K562 (cell line): ENCODE data around the gene CROT. TPM values are rescaled to one million over a fixed set of nuclear protein-coding genes. Genes with fewer than 3 reads are reported as not detected.

Experiments used
- ATAC-seq: fragments of 200-7000 bp; cut with Tn5 transposase; 3 replicates; pipeline ENCODE4 v1.9.1; 2020; ENCODE audit warnings: moderate library complexity
- BruUV-seq: library from RNA; stranded (reverse); fragments of 400-500 nt; replicated peaks from 2 replicates; lab custom pipeline; 2021; lab: Mats Ljungman, UMichigan
- CTCF ChIA-PET: fragments of 300-600 bp; formaldehyde crosslinking; extraction: SDS; loops from one replicate; lab custom pipeline; 2021; ENCODE audit warnings: low intra/inter-chr PET ratio; lab: Yijun Ruan, JAX
- POLR2A ChIA-PET: fragments of 300-600, 350-650 bp; sonication (Branson Sonifier 250); formaldehyde crosslinking; extraction: SDS; loops from one replicate; lab custom pipeline; 2021; ENCODE audit warnings: antibody characterized with exemption, inconsistent platforms; lab: Yijun Ruan, JAX
- DNase-seq, 4 experiments: peaks; one replicate each; pipeline versions ENCODE4 v3.0.0 to v3.0.0-alpha.2; 2011 to 2018; ENCODE audit warnings: low spot score in 3 of 4, mixed read lengths in 3 of 4; ENCODE audit errors: extremely low read depth in 1 of 4
- FAIRE-seq: peaks from 2 replicates; lab custom pipeline; 2011; peaks lifted over from hg19 to GRCh38; lab: Jason Lieb, UNC
- H2AFZ ChIP-seq: 2 replicates; pipeline ENCODE4 v1.6.0; 2011; ENCODE audit warnings: low read depth, low read length, control low read depth, inconsistent platforms
- H3K27ac ChIP-seq: fragments of 200-600 bp; 3 replicates; pipeline ENCODE4 v1.8.0; 2011; ENCODE audit warnings: low read depth, mild to moderate bottlenecking, control low read depth, inconsistent platforms, low read length, moderate library complexity, mixed read lengths; ENCODE audit errors: extremely low read depth
- H3K27me3 ChIP-seq, 2 experiments: fragments of 300-600 bp in 1 of 2; 2 replicates in 1 of 2; 3 replicates in 1 of 2; pipeline versions ENCODE4 v1.6.0 to v1.8.0; 2011; ENCODE audit warnings: inconsistent platforms in 2 of 2, low read length in 2 of 2, mild to moderate bottlenecking in 1 of 2, mixed read lengths in 1 of 2, moderate library complexity in 1 of 2; ENCODE audit not compliant: control insufficient read depth in 2 of 2, insufficient read depth in 2 of 2
- H3K36me3 ChIP-seq: fragments of 300-600 bp; 3 replicates; pipeline ENCODE4 v1.8.0; 2011; ENCODE audit warnings: mild to moderate bottlenecking, low read length, inconsistent platforms; ENCODE audit not compliant: control insufficient read depth, insufficient read depth
- H3K4me1 ChIP-seq, 2 experiments: fragments of 200-600 bp in 1 of 2; replicated peaks in 1 of 2; 2 replicates in 1 of 2; 3 replicates in 1 of 2; pipeline versions ENCODE4 v1.5.1 to v1.8.0; 2011; ENCODE audit warnings: inconsistent platforms in 2 of 2, low read length in 2 of 2, mild to moderate bottlenecking in 1 of 2, mixed read lengths in 1 of 2, moderate library complexity in 1 of 2; ENCODE audit not compliant: control insufficient read depth in 2 of 2, insufficient read depth in 2 of 2
- H3K4me2 ChIP-seq: 2 replicates; pipeline ENCODE4 v1.6.1; 2011; ENCODE audit warnings: low read length, control low read depth, inconsistent platforms, mixed read lengths; ENCODE audit not compliant: insufficient read depth
- H3K4me3 ChIP-seq: fragments of 200-600 bp; sonication (generic), shearing (Covaris generic); 2 replicates; pipeline ENCODE4 v1.5.1; 2016; ENCODE audit warnings: control low read depth, inconsistent platforms
- H3K79me2 ChIP-seq: fragments of 200-600 bp; 3 replicates; pipeline ENCODE4 v1.8.0; 2011; ENCODE audit warnings: low read length, inconsistent platforms; ENCODE audit not compliant: control insufficient read depth, insufficient read depth
- H3K9ac ChIP-seq, 2 experiments: 2 replicates each; pipeline versions ENCODE4 v1.6.0 to v1.6.1; 2011; ENCODE audit warnings: low read depth in 2 of 2, low read length in 2 of 2, control low read depth in 1 of 2, inconsistent platforms in 1 of 2, mild to moderate bottlenecking in 1 of 2, mixed read lengths in 1 of 2; ENCODE audit not compliant: insufficient read depth in 1 of 2
- H3K9me1 ChIP-seq: one replicate; pipeline ENCODE4 v1.6.0; 2011; ENCODE audit warnings: inconsistent platforms, mild to moderate bottlenecking, low read length, moderate library complexity; ENCODE audit not compliant: control insufficient read depth, insufficient read depth
- H3K9me3 ChIP-seq: replicated peaks from 2 replicates; pipeline ENCODE4 v1.5.1; 2011; ENCODE audit warnings: low read depth, low read length, inconsistent platforms; ENCODE audit not compliant: control insufficient read depth, insufficient read depth
- H4K20me1 ChIP-seq: replicated peaks from 2 replicates; pipeline ENCODE4 v1.6.1; 2011; ENCODE audit warnings: low read length, inconsistent platforms, mixed read lengths; ENCODE audit not compliant: control insufficient read depth, insufficient read depth
- ARID2 ChIP-seq: fragments of 450-650 bp; IDR thresholded peaks from 2 replicates; pipeline ENCODE4 v1.6.1; 2017; ENCODE audit warnings: antibody characterized with exemption, mild to moderate bottlenecking
- BRCA1 ChIP-seq, 2 experiments: fragments of 450-650 bp in 1 of 2; sonication (generic) in 1 of 2; formaldehyde crosslinking in 1 of 2; IDR thresholded peaks; 2 replicates each; pipeline versions ENCODE4 v1.5.0 to v1.6.1; 2017 to 2020; ENCODE audit warnings: mild to moderate bottlenecking in 1 of 2, missing genetic modification reagents in 1 of 2
- GATAD2B ChIP-seq: fragments of 450-650 bp; IDR thresholded peaks from 2 replicates; pipeline ENCODE4 v1.6.1; 2017; ENCODE audit warnings: mild to moderate bottlenecking, borderline replicate concordance
- JUND ChIP-seq, 2 experiments: IDR thresholded peaks; 2 replicates in 1 of 2; 3 replicates in 1 of 2; pipeline ENCODE4 v1.6.1; 2011; ENCODE audit warnings: borderline replicate concordance in 2 of 2, low read depth in 2 of 2, low read length in 2 of 2, improper control_type of control experiment in 1 of 2, missing biosample characterization in 1 of 2, missing genetic modification characterization in 1 of 2, missing genetic modification reagents in 1 of 2
- KDM1A ChIP-seq, 2 experiments: fragments of 450-650 bp; IDR thresholded peaks; 2 replicates each; pipeline ENCODE4 v1.6.1; 2016; ENCODE audit warnings: mild to moderate bottlenecking in 2 of 2
- KLF16 ChIP-seq: IDR thresholded peaks from 2 replicates; pipeline ENCODE4 v1.6.1; 2016; ENCODE audit warnings: antibody characterized with exemption
- MTF1 ChIP-seq: fragments of 250-450 bp; sonication (Bioruptor Pico); IDR thresholded peaks from 2 replicates; pipeline ENCODE4 v1.9.0; 2021; ENCODE audit warnings: moderate library complexity, mild to moderate bottlenecking, inconsistent platforms, borderline replicate concordance
- RAD21 ChIP-seq, 2 experiments: fragments of 250-450 bp in 1 of 2; fragments of 450-650 bp in 1 of 2; sonication (Bioruptor Pico) in 1 of 2; formaldehyde crosslinking in 1 of 2; IDR thresholded peaks in 1 of 2; conservative IDR thresholded peaks in 1 of 2; 2 replicates each; pipeline versions ENCODE4 v1.4.0 to v1.8.0; 2020 to 2022; ENCODE audit warnings: mild to moderate bottlenecking in 2 of 2, moderate library complexity in 1 of 2
- TARDBP ChIP-seq: fragments of 450-650 bp; IDR thresholded peaks from 2 replicates; pipeline ENCODE4 v1.6.1; 2016
- XRCC5 ChIP-seq: fragments of 200-400 bp; formaldehyde crosslinking; IDR thresholded peaks from 2 replicates; pipeline ENCODE4 v1.6.1; 2017; ENCODE audit warnings: low read depth, mild to moderate bottlenecking, low read length
- WGBS: fragments of 100-300 bp; shearing (Covaris generic); methylation state at CpG from one replicate; pipeline ENCODE4 v1.1.6; 2016; ENCODE audit warnings: low coverage, mixed read lengths; ENCODE audit not compliant: insufficient coverage; ENCODE audit errors: missing lambda C conversion rate; 5-methylcytosine and 5-hydroxymethylcytosine counted together
- in situ Hi-C: fragments of 300-500 bp; cut with MboI; formaldehyde crosslinking; loops from 4 replicates; pipeline ENCODE4 v1.15.0; 2018; ENCODE audit warnings: inconsistent platforms, mixed read lengths
- intact Hi-C: fragments of 100-400 bp; cut with micrococcal nuclease; formaldehyde crosslinking; loops from 2 replicates; pipeline ENCODE4 v1.14.2; 2022
- polyA plus RNA-seq, 8 experiments: library from polyadenylated mRNA; depleted of rRNA in 4 of 8; stranded (reverse) in 5 of 8; unstranded in 3 of 8; fragments of >200 nt; fragmentation: Nextera tagmentation in 2 of 8; fragmentation: Illumina TruSeq in 1 of 8; extraction: Ambion mirVana in 2 of 8; extraction: Trizol in 1 of 8; gene quantifications; 2 replicates each; pipeline versions ENCODE4 v1.2.1 to v1.2.3, GENCODE V29; 2011 to 2014; ENCODE audit warnings: inconsistent platforms in 1 of 8, missing spikeins in 1 of 8
- total RNA-seq, 7 experiments: library from RNA; depleted of rRNA in 6 of 7; stranded (reverse); fragments of >200 nt in 6 of 7; fragmentation: Illumina TruSeq in 2 of 7; extraction: Trizol in 2 of 7; gene quantifications; 2 replicates each; pipeline versions ENCODE4 v1.2.1 to v1.2.3, GENCODE V29; 2011 to 2021; ENCODE audit warnings: low replicate concordance in 1 of 7
- TF ChIP-seq, protein P1 (sequence below): sonication (generic); formaldehyde crosslinking; IDR thresholded peaks from 2 replicates; pipeline ENCODE4 v1.8.1; 2023; ENCODE audit warnings: mild to moderate bottlenecking, missing genetic modification reagents
- TF ChIP-seq, protein P2 (sequence below): fragments of 450-650 bp; formaldehyde crosslinking; IDR thresholded peaks from 2 replicates; pipeline ENCODE4 v1.4.0; 2020; ENCODE audit warnings: mild to moderate bottlenecking, moderate library complexity
- TF ChIP-seq, protein P3 (sequence below), 2 experiments: fragments of 150-350 bp in 1 of 2; IDR thresholded peaks; 2 replicates each; pipeline ENCODE4 v1.6.1; 2012 to 2016; ENCODE audit warnings: low read depth in 2 of 2, low read length in 2 of 2, mild to moderate bottlenecking in 1 of 2, moderate library complexity in 1 of 2

The CROT gene
- total and polyA plus RNA-seq, 9 of the 15 experiments (the other 6 are each of a cell fraction or from before 2014, with no cell fraction given): 2.5 to 8.1 (median 5.1) TPM

DNA sequence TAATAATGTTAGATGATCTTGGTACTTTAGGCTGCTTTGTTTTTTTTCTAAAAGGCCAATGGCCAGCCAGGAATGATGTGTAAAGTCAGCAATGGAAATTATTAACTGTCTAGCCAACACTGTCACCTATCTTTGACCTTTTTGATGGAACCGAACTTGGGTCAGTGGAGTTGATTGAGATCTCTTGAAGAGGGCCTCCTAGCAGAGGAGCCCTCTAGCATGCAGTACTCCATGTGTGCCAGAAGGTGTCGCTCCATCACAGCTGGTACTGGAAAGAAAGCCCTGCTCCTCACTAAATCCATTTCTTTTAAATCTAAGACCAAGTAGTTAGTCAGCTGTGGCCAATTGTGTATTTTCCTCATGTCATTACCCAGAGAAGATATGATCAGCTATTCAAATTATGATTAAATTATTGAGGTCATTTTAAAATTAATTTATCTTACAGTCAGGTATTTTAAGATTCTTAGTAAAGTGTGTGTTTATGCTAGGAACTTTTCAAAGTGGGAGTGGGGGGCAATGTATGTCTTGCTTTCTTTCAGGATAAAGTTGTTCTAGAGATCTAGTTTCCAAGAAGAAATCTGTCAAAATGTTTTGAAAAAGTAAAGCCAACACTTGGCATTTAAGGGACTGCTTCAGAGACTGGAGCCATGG, 33.1 kb upstream of the CROT start:
- H3K27me3 ChIP-seq: no peaks in the 10 kb centered on the region
- FAIRE-seq (peak; percentile 92), DNase-seq (peak; percentile 78 to 89 (median 85)), ATAC-seq (peak; percentile 98)
- no peaks in the 10 kb centered on the region for H3K4me1 ChIP-seq
- no peaks in the 10 kb centered on the region for H3K36me3 ChIP-seq
- ChIA-PET CTCF (interaction anchor here (0.5 to 6.4 kb wide), 5 partner anchors 103 to 1976 kb away, joined by 3 to 104 read pairs (median 4); no protein-coding TSS in a partner anchor), POLR2A (interaction anchor here (0.7 kb wide), 1 partner anchor 104 kb away, joined by 3 read pairs; no protein-coding TSS in a partner anchor)
- in situ Hi-C loops (loop anchor here (5.0 to 10.0 kb wide), 2 partner anchors 110 to 802 kb away; no protein-coding TSS in a partner anchor), intact Hi-C loops (loop anchor here (1.0 to 10.0 kb wide), 5 partner anchors 104 to 799 kb away; no protein-coding TSS in a partner anchor)
- H3K27ac ChIP-seq: no peak overlapping the region
- no TSS peak for BruUV-seq
- H3K79me2 ChIP-seq: no peaks in the 10 kb centered on the region
- no peak overlapping the region for H3K4me2 ChIP-seq
- WGBS: 2% methylated on average over 2 of the region's 2 CpGs
- no peak overlapping the region for H2AFZ ChIP-seq
- no peaks in the 10 kb centered on the region for H3K9me1 ChIP-seq
- H3K9me3 ChIP-seq: no peaks in the 10 kb centered on the region
- H4K20me1 ChIP-seq: no peaks in the 10 kb centered on the region
- no peak overlapping the region for H3K4me3 ChIP-seq
- H3K9ac ChIP-seq: no peak overlapping the region
- TF ChIP-seq XRCC5: 0 out of 2 replicates have a peak, but pooled peaks have one; percentile 62
- TF ChIP-seq JUND (IDR thresholded peaks at IDR 0.05; ENCODE audit: borderline replicate concordance, low read depth, low read length): peak; percentile 33; the same call in 1 of the 2 replicates
- TF ChIP-seq JUND (tag; IDR thresholded peaks at IDR 0.05; ENCODE audit: borderline replicate concordance, low read depth, low read length): no peak
- TF ChIP-seq, protein P1, sequence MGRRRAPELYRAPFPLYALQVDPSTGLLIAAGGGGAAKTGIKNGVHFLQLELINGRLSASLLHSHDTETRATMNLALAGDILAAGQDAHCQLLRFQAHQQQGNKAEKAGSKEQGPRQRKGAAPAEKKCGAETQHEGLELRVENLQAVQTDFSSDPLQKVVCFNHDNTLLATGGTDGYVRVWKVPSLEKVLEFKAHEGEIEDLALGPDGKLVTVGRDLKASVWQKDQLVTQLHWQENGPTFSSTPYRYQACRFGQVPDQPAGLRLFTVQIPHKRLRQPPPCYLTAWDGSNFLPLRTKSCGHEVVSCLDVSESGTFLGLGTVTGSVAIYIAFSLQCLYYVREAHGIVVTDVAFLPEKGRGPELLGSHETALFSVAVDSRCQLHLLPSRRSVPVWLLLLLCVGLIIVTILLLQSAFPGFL (CRISPR knock-in tag): 0 out of 2 replicates have a peak, but pooled peaks have one; percentile 19
- TF ChIP-seq ARID2: peak; percentile 78
- peak; percentile 21; the same call in 1 of the 2 replicates for TF ChIP-seq KLF16
- 0 out of 2 replicates have a peak, but pooled peaks have one; percentile 8 for TF ChIP-seq GATAD2B
- TF ChIP-seq RAD21 (CRISPR knock-in tag; conservative IDR thresholded peaks at IDR 0.05 in 1 of 2, IDR thresholded peaks at IDR 0.05 in 1 of 2): peak; percentile 99
- TF ChIP-seq, protein P2, sequence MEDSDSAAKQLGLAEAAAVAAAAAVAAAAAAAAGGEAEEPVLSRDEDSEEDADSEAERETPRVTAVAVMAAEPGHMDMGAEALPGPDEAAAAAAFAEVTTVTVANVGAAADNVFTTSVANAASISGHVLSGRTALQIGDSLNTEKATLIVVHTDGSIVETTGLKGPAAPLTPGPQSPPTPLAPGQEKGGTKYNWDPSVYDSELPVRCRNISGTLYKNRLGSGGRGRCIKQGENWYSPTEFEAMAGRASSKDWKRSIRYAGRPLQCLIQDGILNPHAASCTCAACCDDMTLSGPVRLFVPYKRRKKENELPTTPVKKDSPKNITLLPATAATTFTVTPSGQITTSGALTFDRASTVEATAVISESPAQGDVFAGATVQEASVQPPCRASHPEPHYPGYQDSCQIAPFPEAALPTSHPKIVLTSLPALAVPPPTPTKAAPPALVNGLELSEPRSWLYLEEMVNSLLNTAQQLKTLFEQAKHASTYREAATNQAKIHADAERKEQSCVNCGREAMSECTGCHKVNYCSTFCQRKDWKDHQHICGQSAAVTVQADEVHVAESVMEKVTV (CRISPR knock-in tag): peak; percentile 99
- TF ChIP-seq MTF1 (CRISPR knock-in tag): no peak
- TF ChIP-seq TARDBP: no peak
- TF ChIP-seq, protein P3, sequence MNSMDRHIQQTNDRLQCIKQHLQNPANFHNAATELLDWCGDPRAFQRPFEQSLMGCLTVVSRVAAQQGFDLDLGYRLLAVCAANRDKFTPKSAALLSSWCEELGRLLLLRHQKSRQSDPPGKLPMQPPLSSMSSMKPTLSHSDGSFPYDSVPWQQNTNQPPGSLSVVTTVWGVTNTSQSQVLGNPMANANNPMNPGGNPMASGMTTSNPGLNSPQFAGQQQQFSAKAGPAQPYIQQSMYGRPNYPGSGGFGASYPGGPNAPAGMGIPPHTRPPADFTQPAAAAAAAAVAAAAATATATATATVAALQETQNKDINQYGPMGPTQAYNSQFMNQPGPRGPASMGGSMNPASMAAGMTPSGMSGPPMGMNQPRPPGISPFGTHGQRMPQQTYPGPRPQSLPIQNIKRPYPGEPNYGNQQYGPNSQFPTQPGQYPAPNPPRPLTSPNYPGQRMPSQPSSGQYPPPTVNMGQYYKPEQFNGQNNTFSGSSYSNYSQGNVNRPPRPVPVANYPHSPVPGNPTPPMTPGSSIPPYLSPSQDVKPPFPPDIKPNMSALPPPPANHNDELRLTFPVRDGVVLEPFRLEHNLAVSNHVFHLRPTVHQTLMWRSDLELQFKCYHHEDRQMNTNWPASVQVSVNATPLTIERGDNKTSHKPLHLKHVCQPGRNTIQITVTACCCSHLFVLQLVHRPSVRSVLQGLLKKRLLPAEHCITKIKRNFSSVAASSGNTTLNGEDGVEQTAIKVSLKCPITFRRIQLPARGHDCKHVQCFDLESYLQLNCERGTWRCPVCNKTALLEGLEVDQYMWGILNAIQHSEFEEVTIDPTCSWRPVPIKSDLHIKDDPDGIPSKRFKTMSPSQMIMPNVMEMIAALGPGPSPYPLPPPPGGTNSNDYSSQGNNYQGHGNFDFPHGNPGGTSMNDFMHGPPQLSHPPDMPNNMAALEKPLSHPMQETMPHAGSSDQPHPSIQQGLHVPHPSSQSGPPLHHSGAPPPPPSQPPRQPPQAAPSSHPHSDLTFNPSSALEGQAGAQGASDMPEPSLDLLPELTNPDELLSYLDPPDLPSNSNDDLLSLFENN (IDR thresholded peaks at IDR 0.05; ENCODE audit: low read depth in 2 of 2, low read length in 2 of 2): no peak
- peak; percentile 46 to 52; a peak in 3 of 4 replicates for TF ChIP-seq KDM1A (IDR thresholded peaks at IDR 0.05)
- no peak for TF ChIP-seq BRCA1 (IDR thresholded peaks at IDR 0.05)
- no peak for TF ChIP-seq BRCA1 (CRISPR knock-in tag; IDR thresholded peaks at IDR 0.05)
